GM12891 (cell line): ENCODE results near the gene APBB2.
"Not testable (repeated sequence)": the region's sequence is repeated elsewhere in the genome, so short reads cannot be mapped to it uniquely, and the experiment has no call there.

Source experiments
- POLR2A ChIP-seq: IDR thresholded peaks from 2 replicates; pipeline ENCODE4 v1.6.1; 2011; ENCODE audit warnings: low read depth, low read length, control low read depth
- POLR2AphosphoS5 ChIP-seq: IDR thresholded peaks from 2 replicates; pipeline ENCODE4 v1.6.1; 2011; ENCODE audit warnings: low read depth, low read length, control low read depth
- POU2F2 ChIP-seq: IDR thresholded peaks from 2 replicates; pipeline ENCODE4 v1.6.1; 2011; ENCODE audit warnings: low read depth, mild to moderate bottlenecking, control low read depth, low read length, moderate library complexity

GRCh38 chr4:40919976-40920375, 294.4 kb downstream of the APBB2 start:
- TF ChIP-seq POLR2AphosphoS5, POLR2A, POU2F2: not testable (repeated sequence)
